HG02642 (cell line): ENCODE results near the gene KCNMB2.

ENCODE experiments used
- ATAC-seq: cut with Tn5 transposase; IDR thresholded peaks from one replicate; pipeline ENCODE4 v1.9.1; 2021; ENCODE audit warnings: mild to moderate bottlenecking; ENCODE audit not compliant: unreplicated experiment, poor library complexity

The KCNMB2 gene

GRCh38 chr3:178631950-178632349 is 95.7 kb downstream of the KCNMB2 start:
- no peak for ATAC-seq

GRCh38 chr3:178634975-178635374 is 98.7 kb downstream of the KCNMB2 start:
- no peak for ATAC-seq

- no peak for ATAC-seq
These were observed 101.6 kb downstream of the KCNMB2 start for GRCh38 chr3:178637802-178638201.

- ATAC-seq, result no peak
These were observed 109.3 kb downstream of the KCNMB2 start for GRCh38 chr3:178645503-178645902.

- ATAC-seq, result no peak
These were observed 110.1 kb downstream of the KCNMB2 start for GRCh38 chr3:178646186-178646862.

GRCh38 chr3:178655488-178655887 is 119.3 kb downstream of the KCNMB2 start:
- no peak for ATAC-seq

GRCh38 chr3:178658694-178659325 is 122.6 kb downstream of the KCNMB2 start:
- ATAC-seq, result no peak

- ATAC-seq, result peak; percentile 89
These were observed 127.1 kb downstream of the KCNMB2 start for GRCh38 chr3:178663201-178663934.

- ATAC-seq, result no peak
These were observed 129.5 kb downstream of the KCNMB2 start for GRCh38 chr3:178665747-178666146.

- peak; percentile 24 for ATAC-seq
These were observed 132.9 kb downstream of the KCNMB2 start for GRCh38 chr3:178669022-178669601.

GRCh38 chr3:178669758-178670157 is 133.5 kb downstream of the KCNMB2 start:
- peak; percentile 51 for ATAC-seq

GRCh38 chr3:178671377-178671776 is 135.1 kb downstream of the KCNMB2 start:
- ATAC-seq, result peak; percentile 48

GRCh38 chr3:178671791-178672190 is 135.6 kb downstream of the KCNMB2 start:
- ATAC-seq, result peak; percentile 55

- no peak for ATAC-seq
These were observed 136.0 kb downstream of the KCNMB2 start for GRCh38 chr3:178672275-178672674.

GRCh38 chr3:178673529-178673928 is 137.3 kb downstream of the KCNMB2 start:
- no peak for ATAC-seq

GRCh38 chr3:178676077-178676476 is 139.8 kb downstream of the KCNMB2 start:
- no peak for ATAC-seq

- peak; percentile 82 for ATAC-seq
These were observed 140.9 kb downstream of the KCNMB2 start for GRCh38 chr3:178676942-178677790.

GRCh38 chr3:178677961-178678360 is 141.7 kb downstream of the KCNMB2 start:
- no peak for ATAC-seq

- no peak for ATAC-seq
These were observed 143.8 kb downstream of the KCNMB2 start for GRCh38 chr3:178680037-178680436.

GRCh38 chr3:178680489-178680888 is 144.3 kb downstream of the KCNMB2 start:
- no peak for ATAC-seq
